KMS-11 (cell line): ENCODE measurements around the gene NRIP3.

Experiments
- H2AFZ ChIP-seq: fragments of 200-600 bp; sonication (generic); 2 replicates; pipeline ENCODE4 v1.6.1; 2016; ENCODE audit warnings: antibody characterized with exemption, mixed run types, low read depth
- H3K27ac ChIP-seq: fragments of 200-600 bp; sonication (generic); 2 replicates; pipeline ENCODE4 v1.6.1; 2016; ENCODE audit warnings: mild to moderate bottlenecking, mixed run types
- H3K27me3 ChIP-seq: fragments of 200-600 bp; sonication (generic); 2 replicates; pipeline ENCODE4 v1.6.1; 2017; ENCODE audit warnings: mild to moderate bottlenecking, low read depth, mixed run types, moderate library complexity; ENCODE audit not compliant: insufficient read depth
- H3K36me3 ChIP-seq: fragments of 200-600 bp; sonication (generic); 2 replicates; pipeline ENCODE4 v1.6.1; 2017; ENCODE audit warnings: mild to moderate bottlenecking, mixed run types; ENCODE audit not compliant: insufficient read depth
- H3K4me1 ChIP-seq: fragments of 200-600 bp; sonication (generic); 2 replicates; pipeline ENCODE4 v1.6.1; 2016; ENCODE audit warnings: mild to moderate bottlenecking, low read depth, mixed run types; ENCODE audit not compliant: poor library complexity, severe bottlenecking
- H3K4me2 ChIP-seq: fragments of 200-600 bp; sonication (generic); 2 replicates; pipeline ENCODE4 v1.7.0; 2016; ENCODE audit warnings: mild to moderate bottlenecking, mixed run types
- H3K4me3 ChIP-seq: fragments of 200-600 bp; sonication (generic); IDR thresholded peaks from 2 replicates; pipeline ENCODE4 v1.6.1; 2017; ENCODE audit warnings: low read depth, low read length, mixed read lengths; ENCODE audit not compliant: insufficient read depth
- H3K79me2 ChIP-seq: fragments of 200-600 bp; sonication (generic); 2 replicates; pipeline ENCODE4 v1.6.1; 2016; ENCODE audit warnings: low read depth, mixed run types; ENCODE audit not compliant: insufficient read depth
- H3K9ac ChIP-seq: fragments of 200-600 bp; sonication (generic); 2 replicates; pipeline ENCODE4 v1.6.1; 2016; ENCODE audit warnings: mild to moderate bottlenecking, mixed run types
- H4K20me1 ChIP-seq: fragments of 200-600 bp; sonication (generic); 2 replicates; pipeline ENCODE4 v1.6.1; 2016; ENCODE audit warnings: mild to moderate bottlenecking, mixed run types; ENCODE audit not compliant: insufficient read depth
- CTCF ChIP-seq: fragments of 200-600 bp; sonication (generic); conservative IDR thresholded peaks from 2 replicates; pipeline ENCODE4 v1.6.1; 2017; ENCODE audit warnings: low read depth, mild to moderate bottlenecking, antibody characterized with exemption, low read length, moderate library complexity, mixed read lengths

NRIP3 gene

GRCh38 chr11:9003573-9004182 is at the start of gene NRIP3:
Gene NRIP3, minus strand, starts transcription at chr11:9004001. Its CDS starts 66 bp downstream, at chr11:9003935.
- Histone ChIP-seq H3K79me2 (no peaks in the 10 kb centered on the region), H3K9ac (no peak within 1 kb of the TSS), H2AFZ (no peak within 1 kb of the TSS), H3K4me1 (no peaks in the 10 kb centered on the region), H3K27ac (no peak within 1 kb of the TSS), H4K20me1 (no peaks in the 10 kb centered on the region), H3K36me3 (no peaks in the 10 kb centered on the region), H3K4me3 (no peak within 1 kb of the TSS), H3K27me3 (no peaks in the 10 kb centered on the region), H3K4me2 (no peak within 1 kb of the TSS)
- TF ChIP-seq CTCF: no peak

- H2AFZ ChIP-seq: no peak overlapping the region
- H3K9ac ChIP-seq: no peak overlapping the region
- no peak overlapping the region for H3K4me3 ChIP-seq
- TF ChIP-seq CTCF: no peak
- no peaks in the 10 kb centered on the region for H4K20me1 ChIP-seq
- H3K27ac ChIP-seq: no peak overlapping the region
- H3K36me3 ChIP-seq: no peaks in the 10 kb centered on the region
- no peaks in the 10 kb centered on the region for H3K79me2 ChIP-seq
- no peaks in the 10 kb centered on the region for H3K4me1 ChIP-seq
- no peaks in the 10 kb centered on the region for H3K27me3 ChIP-seq
- H3K4me2 ChIP-seq: no peak overlapping the region
Observed at GRCh38 chr11:9052316-9052715, 48.5 kb upstream of the NRIP3 start.

- H3K4me2 ChIP-seq: no peak overlapping the region
- TF ChIP-seq CTCF: no peak
- H3K36me3 ChIP-seq: no peaks in the 10 kb centered on the region
- H3K79me2 ChIP-seq: no peaks in the 10 kb centered on the region
- H3K4me3 ChIP-seq: no peak overlapping the region
- H3K4me1 ChIP-seq: no peaks in the 10 kb centered on the region
- H3K9ac ChIP-seq: no peak overlapping the region
- H2AFZ ChIP-seq: no peak overlapping the region
- no peak overlapping the region for H3K27ac ChIP-seq
- no peaks in the 10 kb centered on the region for H3K27me3 ChIP-seq
- H4K20me1 ChIP-seq: no peaks in the 10 kb centered on the region
Observed at GRCh38 chr11:9049959-9050358, 46.2 kb upstream of the NRIP3 start.

- H3K4me1 ChIP-seq: no peaks in the 10 kb centered on the region
- H4K20me1 ChIP-seq: no peaks in the 10 kb centered on the region
- H3K9ac ChIP-seq: no peak overlapping the region
- no peak overlapping the region for H3K4me2 ChIP-seq
- no peak overlapping the region for H3K27ac ChIP-seq
- no peaks in the 10 kb centered on the region for H3K79me2 ChIP-seq
- no peak for TF ChIP-seq CTCF
- no peaks in the 10 kb centered on the region for H3K36me3 ChIP-seq
- no peak overlapping the region for H3K4me3 ChIP-seq
- no peak overlapping the region for H2AFZ ChIP-seq
- no peaks in the 10 kb centered on the region for H3K27me3 ChIP-seq
Observed at GRCh38 chr11:9047964-9048523, 44.2 kb upstream of the NRIP3 start.
